GM21360 (cell line): Measurements from ENCODE around the gene NCEH1.

Source experiments
- ATAC-seq: cut with Tn5 transposase; IDR thresholded peaks from one replicate; pipeline ENCODE4 v1.9.1; 2021; ENCODE audit warnings: mild to moderate bottlenecking, moderate library complexity; ENCODE audit not compliant: unreplicated experiment

Gene NCEH1

DNA sequence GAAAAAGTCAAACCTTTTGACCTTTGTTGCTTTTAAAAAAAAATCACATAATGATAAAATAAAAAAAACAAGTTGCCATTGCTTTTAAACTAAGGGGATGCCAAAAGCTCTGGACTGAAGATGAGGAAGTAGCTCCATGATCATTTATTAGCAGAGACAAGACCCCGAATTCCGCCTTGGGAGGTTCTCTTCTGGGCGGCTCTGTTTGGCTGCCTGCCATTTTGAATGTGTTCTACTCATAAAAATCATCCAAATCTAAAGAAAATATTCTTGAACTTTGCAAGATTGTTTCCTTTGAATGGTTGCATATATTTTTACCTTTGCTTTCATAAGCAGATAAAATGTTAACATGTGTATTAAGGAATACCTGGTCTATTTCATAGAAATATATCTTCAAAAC lies 63.8 kb downstream of the NCEH1 start:
- no peak for ATAC-seq

DNA sequence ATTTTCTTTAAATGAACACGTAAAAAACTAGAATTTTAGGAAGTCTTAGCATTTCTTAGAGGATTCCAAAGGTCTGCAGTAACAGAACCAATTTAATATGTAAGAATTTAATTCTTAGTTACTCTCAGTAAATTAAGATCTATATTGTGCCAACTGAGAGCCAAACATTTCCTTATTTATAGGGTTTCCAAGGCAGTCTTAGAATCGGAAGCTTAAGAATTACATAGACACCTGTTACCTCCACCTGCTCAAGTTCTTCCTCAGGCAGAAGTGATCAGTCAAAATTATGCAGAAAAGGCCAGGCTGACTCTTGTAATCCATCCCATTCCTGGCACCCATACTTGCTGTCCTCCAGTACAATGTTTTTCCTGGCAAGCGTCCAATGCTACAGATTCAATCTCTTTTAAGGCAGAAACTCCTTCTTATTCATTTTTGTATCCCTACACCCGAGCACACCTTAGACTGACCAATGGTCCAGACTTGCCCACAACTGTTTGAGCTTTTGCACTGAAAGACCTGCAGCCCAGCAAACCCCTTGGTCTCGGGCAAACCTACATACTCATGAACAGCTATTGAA lies 64.3 kb downstream of the NCEH1 start:
- no peak for ATAC-seq

DNA sequence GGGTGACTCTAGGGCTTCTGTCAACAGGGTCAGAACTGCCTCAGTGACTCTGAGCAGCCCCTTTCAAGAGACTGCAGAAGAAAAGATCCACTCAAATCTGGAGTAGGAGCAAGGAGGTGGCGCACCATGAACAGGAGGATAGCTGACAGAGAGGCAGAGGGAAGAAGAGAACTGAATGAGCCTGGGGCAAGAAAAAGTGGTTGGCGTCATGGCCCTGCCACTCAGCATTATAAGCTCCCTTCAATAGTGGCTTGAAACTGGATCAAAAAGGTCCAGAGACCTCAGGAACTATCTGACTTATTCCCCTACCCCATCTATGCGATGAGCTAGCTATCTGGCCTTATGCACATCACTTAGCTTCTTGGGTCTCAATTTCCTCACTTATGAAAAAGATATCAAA lies 66.6 kb downstream of the NCEH1 start:
- no peak for ATAC-seq

DNA sequence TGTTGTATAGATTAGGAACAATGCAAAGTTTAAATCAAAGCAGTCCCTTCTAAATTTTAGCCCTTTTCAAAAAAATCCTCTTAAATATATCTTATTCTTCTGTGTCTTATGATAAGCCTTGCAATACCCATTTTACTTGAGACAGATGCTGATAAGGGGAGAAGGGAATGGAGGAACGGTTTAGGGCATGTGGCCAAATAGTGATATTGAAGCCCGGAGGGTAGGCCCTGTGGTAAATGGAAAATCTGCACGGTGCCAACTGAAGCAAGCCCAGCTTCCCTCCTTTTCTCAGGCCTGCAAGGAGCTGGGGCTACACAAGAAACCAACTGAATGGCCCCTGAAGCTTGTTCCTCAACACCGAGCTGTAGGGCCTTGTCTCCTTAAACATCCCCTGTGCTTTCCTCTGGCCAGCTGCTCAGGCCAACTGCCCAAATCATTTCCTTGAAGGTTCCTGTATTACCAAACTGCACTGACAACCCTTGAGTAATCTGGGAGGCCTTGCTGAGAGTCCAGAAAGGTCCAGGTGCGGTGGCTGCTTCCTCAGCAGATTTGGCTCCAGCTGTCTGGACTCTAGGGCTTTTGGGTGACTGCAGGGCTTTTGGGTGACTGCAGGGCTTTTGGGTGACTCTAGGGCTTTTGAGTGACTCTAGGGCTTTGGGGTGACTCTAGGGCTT lies 67.2 kb downstream of the NCEH1 start:
- no peak for ATAC-seq

DNA sequence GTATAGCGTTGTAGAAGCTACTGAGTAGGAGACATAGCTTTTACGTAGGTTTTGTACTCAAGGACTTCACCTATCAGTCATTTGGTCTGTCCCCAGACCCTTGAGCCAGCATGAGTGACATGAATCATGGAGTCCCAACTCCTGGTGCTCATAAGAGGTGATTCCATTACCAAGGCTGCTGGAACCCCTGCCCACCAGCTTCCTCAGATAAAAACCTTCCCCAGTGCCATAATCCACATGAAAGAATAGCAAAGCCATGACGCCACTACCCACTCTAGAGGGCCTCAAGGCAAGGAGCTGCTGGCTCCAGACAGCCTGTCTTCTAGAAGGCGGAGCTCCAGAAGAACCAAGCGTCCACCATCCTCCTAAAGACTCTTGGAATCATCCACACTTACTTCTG lies 69.6 kb downstream of the NCEH1 start:
- ATAC-seq, result no peak

DNA sequence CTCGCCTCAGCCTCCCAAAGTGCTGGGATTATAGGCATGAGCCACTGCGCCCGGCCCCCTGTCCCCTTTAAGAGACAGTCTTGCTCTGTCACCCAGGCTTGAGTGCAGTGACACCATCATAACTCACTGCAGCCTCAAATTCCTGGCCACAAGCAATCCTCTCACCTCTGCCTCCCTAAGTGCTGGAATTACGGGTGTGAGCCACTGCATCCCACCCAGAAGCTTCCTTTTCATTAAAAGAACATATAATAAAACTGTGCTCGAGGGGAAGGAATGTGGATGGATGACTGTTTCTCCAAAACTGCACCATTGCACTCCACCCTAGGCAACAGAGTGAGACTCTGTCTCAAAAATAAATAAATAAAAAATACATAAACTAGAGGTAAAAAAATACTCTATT lies 70.1 kb downstream of the NCEH1 start:
- no peak for ATAC-seq

DNA sequence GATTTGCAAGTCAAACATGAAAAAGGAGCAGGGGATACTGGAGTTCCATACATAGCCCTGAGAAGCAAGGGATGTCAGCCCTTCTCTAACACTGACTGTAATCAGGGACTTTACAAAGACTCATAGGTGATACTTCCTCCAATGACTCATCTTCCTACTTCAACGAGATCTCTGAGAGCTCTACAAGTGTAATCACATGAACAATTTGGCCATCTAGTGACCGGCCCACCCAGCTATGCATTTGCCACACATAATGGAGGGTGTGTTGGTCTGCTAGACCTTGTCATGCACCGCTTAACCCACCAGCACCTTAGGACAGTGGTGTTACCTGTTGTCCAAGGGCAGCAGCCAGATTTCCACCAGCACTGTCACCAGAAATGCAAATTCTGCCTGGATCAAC lies 75.3 kb downstream of the NCEH1 start:
- ATAC-seq, result peak; percentile 99

DNA sequence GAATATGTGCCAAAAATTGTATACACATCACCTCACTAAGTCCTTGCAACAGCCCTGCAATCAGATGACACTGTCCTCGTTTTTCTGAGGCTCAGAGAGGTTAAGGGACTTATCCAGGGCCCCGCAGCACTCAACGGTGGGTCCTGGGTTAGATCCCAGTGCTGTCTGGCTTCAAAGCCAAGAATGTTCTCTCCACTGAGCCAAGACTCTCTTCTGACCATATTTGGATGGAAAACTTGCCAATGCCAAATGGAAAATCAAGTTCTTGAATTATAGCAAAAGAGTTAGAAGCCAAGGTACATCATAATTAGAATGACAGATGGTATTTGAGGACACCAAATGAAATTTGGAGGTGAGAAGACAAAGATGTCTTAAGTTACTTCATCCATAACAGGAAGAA lies 75.9 kb downstream of the NCEH1 start:
- no peak for ATAC-seq

DNA sequence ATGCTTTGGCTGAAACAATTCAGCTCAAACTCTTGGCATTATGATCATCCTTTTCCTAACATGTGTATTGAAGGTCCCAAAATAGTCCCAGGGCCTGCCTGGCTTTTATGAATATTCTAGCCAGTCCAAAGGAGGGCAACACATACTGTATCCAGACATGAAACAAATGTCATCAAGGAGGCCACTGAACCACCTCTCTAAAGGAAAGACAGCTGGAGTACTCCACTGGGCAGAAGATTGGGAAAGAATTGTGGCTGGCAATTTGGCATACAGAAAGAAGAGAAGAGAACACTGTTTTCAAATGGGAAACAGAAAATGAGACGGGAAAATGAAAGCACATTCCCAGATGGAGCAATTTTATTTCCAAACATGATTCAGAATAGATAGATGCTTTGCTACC lies 80.6 kb downstream of the NCEH1 start:
- ATAC-seq, result no peak

DNA sequence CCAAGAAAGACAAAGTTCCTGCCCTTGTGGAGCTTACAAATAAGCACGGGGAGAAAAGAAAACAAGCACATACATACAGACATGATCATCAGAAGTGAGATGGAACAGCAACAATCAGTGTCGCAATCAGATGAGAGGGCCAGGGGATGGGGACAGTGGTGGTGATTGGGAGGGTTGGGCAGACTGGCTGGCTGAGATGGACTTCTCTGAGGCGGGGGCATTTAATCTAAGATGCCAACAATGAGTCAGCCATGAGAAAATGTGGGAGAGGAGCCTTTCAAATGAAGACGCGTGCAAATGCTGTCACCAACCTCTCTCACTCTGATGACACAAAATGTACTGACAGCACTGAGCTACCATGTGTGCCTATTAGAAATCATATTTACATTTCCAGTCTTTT lies 81.4 kb downstream of the NCEH1 start:
- ATAC-seq, result no peak

DNA sequence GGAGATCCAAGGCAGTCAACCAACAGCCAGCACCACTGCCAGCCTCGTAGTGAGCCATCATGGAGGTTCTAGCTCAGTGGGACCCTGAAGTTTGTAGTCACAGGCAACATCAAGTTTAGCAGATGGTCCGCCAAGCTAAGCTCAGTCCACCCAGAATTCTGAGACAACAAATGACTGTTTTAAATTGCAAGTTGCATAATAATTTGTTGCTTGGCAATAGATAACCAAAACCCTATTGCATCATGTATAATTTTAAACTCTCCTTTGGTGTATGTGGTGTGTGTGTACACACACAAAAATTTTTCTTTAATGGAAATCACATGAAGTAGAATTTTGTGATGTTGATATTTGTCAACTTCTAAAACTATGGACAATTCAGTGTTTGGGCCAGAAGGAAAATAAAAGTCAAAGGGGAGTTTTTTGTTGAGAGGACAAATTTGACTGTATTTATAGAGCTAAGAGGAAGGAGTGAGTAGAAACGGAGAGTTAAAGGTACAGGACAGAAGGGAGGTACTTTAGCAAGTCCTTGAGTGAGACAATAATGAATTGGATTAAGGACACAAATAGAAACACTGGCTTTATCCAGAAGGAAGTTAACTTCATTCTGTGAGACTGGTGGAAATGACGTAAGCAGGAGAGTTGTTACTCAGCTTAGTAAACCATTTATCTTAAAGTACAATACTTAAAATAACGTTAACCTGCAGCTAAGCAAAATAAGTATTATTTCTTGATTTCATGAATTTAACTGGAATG lies 83.6 kb downstream of the NCEH1 start:
- no peak for ATAC-seq

DNA sequence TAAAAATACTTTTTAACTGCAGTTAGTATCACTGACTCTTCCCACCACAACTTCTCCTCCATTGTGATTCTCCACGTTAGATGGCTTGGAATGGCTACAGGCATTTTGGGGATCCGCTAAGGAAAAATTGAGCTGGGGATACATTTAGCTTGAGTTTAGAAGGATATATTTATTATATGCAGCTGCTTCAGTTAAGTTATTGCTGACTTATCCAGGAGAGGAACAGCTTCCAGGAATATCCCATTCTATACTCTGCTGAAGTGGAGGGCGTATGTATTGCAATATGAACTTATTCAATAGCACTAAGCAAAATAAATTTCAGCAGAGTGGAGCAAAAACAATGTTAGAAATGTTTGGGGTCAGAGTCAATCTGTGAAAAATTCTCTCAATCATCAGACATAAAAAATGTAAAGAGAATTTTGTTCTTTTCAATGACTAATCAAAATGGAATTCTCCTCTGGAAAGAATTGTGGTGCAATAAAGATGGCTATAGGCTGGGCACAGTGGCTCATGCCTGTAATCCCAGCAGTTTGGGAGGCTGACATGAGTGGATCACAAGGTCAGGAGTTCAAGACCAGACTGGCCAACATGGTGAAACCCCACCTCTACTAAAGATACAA lies 84.7 kb downstream of the NCEH1 start:
- no peak for ATAC-seq

DNA sequence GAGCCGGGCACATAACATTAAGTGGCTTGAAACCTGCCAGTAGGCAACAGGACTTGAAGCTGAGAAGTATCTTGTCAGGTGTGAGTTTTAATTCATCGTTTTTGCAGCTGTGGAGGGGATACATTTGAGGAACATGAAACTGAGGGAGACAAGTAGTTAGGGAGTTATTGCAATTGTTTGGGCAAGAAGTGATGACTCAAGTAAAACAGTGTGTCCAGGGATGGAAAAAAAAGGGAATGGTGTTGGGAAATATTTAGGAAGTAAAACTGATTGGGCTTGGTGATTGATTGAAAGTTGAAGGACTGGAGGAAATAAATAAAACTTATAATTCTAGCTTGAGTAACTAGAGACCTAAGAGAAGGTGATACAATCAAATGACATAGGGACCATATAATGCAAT lies 85.5 kb downstream of the NCEH1 start:
- no peak for ATAC-seq

DNA sequence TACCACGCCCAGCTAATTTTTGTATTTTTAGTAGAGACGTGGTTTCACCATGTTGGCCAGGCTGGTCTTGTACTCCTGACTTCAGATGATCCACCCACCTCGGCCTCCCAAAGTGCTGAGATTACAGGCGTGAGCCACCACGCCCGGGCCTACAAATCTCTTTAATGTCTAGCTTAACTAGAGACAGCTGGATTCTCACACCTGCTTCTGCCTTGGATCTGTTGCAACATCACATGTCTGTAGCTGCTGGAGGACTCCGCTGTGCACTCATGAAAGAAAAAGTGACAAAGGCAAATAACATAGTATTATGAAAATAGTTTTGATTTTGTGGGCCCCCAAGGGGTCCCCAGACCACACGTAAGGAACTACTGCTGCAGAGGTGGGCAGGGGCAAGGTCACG lies 85.9 kb downstream of the NCEH1 start:
- no peak for ATAC-seq

DNA sequence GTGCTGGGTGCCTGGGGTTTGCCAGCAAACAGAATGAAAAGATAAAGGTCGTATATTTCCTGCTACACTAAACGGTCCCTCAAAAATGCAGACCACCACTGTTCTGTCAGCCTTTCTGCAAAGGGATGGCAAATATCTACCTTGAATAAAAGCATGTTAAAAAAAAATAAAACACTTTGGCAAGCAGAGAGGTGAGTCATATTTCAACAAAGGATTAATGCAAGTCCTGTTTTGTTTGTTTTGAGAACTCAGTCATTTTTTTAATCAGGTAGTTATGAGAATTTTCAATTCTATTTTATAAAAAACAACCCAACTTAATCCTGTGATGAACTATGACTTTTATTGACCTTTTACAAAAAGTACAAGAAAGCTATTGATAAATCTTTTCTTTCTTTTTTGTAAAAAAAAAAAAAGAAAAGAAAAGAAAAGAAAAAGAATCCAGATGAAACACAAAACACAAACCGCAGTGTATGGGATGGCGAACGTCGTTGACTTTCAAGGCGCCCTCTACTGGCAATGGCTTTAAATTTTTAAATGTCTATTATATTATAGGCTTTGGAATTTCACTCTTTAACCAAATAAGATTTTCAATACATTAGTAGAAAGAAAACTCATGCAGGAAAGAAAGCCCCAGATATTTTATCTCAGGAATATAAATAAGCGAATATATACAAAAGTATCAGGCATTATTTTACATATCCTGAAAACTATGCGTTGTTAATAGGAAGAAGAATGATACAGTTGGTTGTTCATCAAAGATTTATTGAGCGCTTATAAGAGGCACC lies 87.8 kb downstream of the NCEH1 start:
- no peak for ATAC-seq

DNA sequence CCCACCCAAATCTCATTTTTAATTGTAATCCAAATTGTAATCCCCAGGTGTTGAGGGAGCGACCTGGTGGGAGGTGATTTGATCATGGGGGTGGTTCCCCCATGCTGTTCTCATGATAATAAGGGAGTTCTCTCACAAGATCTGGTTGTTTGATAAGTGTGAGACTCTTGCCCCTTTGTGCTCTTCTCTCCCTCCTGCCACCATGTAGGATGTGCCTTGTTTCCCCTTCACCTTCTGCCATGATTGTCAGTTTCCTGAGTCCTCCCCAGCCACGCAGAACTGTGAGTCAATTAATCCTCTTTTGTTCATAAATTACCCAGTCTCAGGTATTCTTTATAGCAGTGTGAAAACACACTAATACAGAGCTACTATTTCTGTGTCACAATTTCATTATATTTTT lies 88.7 kb downstream of the NCEH1 start:
- no peak for ATAC-seq

DNA sequence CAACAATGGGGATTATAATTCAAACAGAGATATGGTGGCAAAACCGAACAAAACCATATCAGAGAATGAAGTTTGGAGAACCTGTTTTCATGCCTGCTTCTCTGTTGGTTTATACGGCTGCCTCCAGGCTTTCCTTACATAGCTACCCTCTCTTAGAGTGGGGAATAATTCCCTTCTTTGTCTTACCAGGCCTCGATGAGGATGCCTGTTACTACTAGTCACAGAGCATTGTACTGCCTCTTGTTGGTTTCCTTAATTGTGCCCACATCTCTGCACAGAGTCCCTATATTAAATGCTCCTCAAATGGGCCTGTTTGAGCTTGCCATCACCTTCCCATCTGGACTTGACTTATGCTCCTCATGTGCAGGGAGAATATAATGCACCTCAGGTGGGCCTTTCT lies 92.9 kb downstream of the NCEH1 start:
- ATAC-seq, result no peak

DNA sequence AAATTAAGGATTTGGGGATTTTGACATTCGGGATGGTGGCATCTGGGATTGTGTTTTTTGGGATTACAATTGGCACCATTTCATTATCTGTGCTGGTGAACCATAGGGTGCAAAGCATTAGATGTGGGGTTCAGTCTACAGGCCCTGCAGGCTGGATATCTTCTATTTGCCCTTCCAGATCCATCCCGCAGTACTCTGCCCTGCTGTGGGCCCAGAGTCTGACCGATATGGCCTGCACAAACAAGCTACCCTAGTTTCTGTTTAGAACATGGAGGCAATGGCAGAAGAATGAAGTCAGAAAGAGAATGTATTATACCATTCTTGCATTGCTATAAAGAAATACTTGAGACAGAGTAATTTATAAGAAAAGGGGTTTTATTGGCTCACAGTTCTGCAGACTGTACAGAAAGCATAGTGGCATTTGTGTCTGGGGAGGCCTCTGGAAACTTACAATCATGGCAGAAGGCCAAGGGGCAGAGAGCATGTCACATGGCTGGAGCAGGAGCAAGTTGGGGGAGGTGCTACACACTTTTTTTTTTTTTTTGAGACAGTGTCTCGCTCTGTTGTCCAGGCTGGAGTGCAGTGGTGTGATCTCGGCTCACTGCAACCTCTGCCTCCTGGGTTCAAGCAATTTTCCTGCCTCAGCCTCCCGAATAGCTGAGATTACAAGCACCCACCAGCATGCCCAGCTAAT lies 93.7 kb downstream of the NCEH1 start:
- ATAC-seq, result no peak

DNA sequence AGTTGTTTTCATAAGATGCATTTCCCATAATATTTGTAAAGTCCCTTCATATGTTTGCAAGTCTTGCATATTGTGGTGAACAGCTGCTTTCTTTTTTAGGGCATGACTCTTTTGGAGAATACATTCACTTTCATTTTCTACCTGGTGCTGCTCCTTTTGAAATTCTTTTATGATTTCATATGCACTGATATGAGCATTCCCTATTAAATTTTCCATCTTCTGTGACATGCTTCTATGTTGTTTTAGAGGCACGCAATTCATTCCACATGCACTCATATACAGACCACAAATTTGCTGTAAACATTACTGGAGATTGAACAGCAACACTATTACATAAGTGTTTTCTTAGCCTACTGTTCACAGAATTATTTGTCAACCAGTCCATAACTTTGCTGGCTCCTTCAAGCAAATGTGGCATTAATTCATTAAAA lies 94.8 kb downstream of the NCEH1 start:
- ATAC-seq, result peak; percentile 60

DNA sequence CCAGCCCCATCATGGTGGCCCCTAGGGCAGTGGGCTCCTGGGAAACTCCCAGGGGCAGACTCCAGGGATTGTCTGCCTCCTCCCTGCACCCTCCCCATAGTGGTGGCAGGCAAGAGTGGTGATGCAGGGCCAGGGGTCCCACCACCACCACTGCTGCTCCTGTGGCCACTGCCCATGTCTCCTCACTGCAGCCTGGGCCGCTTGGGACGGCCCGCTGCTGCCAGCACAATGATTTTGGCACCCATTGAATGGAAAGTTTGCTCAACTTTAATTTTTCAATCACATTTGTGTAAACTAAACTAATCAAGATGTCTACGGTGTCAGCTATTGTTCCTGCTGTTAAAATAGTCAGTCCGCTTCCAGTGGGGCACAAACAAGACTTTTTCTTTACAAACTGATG lies 95.6 kb downstream of the NCEH1 start:
- no peak for ATAC-seq
